ENCODE data around the gene TBC1D9. TPM values are rescaled to one million over a fixed set of nuclear protein-coding genes. Genes with fewer than 3 reads are reported as not detected.

Gene TBC1D9
- total RNA-seq, 1 donor from 2014 or later = 34.6 TPM

- Histone ChIP-seq H3K27me3 (ENCODE audit: control insufficient read depth, insufficient read depth, low read length) (no peaks in the 10 kb centered on the region), H3K36me3 (ENCODE audit: control insufficient read depth, insufficient read depth, low read length) (no peaks in the 10 kb centered on the region), H3K4me3 (ENCODE audit: low read depth, low read length) (no peak overlapping the region)
- TF ChIP-seq CTCF (IDR thresholded peaks at IDR 0.05; ENCODE audit: insufficient read depth, low read length, poor library complexity, severe bottlenecking) = no peak
- no peak for DNase-seq (ENCODE audit: low read depth)
Measured at GRCh38 chr4:140640150-140640748, 115.9 kb downstream of the TBC1D9 start.

- H3K27me3 ChIP-seq (ENCODE audit: control insufficient read depth, insufficient read depth, low read length) = no peaks in the 10 kb centered on the region
- DNase-seq (ENCODE audit: low read depth) = no peak
- TF ChIP-seq CTCF (IDR thresholded peaks at IDR 0.05; ENCODE audit: insufficient read depth, low read length, poor library complexity, severe bottlenecking) = no peak
- H3K4me3 ChIP-seq (ENCODE audit: low read depth, low read length) = no peak overlapping the region
- H3K36me3 ChIP-seq (ENCODE audit: control insufficient read depth, insufficient read depth, low read length) = no peaks in the 10 kb centered on the region
Measured at GRCh38 chr4:140639066-140639465, 117.1 kb downstream of the TBC1D9 start.

- TF ChIP-seq CTCF (IDR thresholded peaks at IDR 0.05; ENCODE audit: insufficient read depth, low read length, poor library complexity, severe bottlenecking) = peak; percentile 34
- Histone ChIP-seq H3K4me3 (ENCODE audit: low read depth, low read length) (no peak overlapping the region), H3K27me3 (ENCODE audit: control insufficient read depth, insufficient read depth, low read length) (no peaks in the 10 kb centered on the region), H3K36me3 (ENCODE audit: control insufficient read depth, insufficient read depth, low read length) (no peaks in the 10 kb centered on the region)
- no peak for DNase-seq (ENCODE audit: low read depth)
Measured at GRCh38 chr4:140637836-140638235, 118.3 kb downstream of the TBC1D9 start.

- peak; percentile 7 for DNase-seq (ENCODE audit: low read depth)
- Histone ChIP-seq H3K36me3 (ENCODE audit: control insufficient read depth, insufficient read depth, low read length) (no peaks in the 10 kb centered on the region), H3K4me3 (ENCODE audit: low read depth, low read length) (no peak overlapping the region), H3K27me3 (ENCODE audit: control insufficient read depth, insufficient read depth, low read length) (no peaks in the 10 kb centered on the region)
- no peak for TF ChIP-seq CTCF (IDR thresholded peaks at IDR 0.05; ENCODE audit: insufficient read depth, low read length, poor library complexity, severe bottlenecking)
Measured at GRCh38 chr4:140635606-140636005, 120.6 kb downstream of the TBC1D9 start.

- H3K36me3 ChIP-seq (ENCODE audit: control insufficient read depth, insufficient read depth, low read length) = no peaks in the 10 kb centered on the region
- no peak for DNase-seq (ENCODE audit: low read depth)
- no peak overlapping the region for H3K4me3 ChIP-seq (ENCODE audit: low read depth, low read length)
- TF ChIP-seq CTCF (IDR thresholded peaks at IDR 0.05; ENCODE audit: insufficient read depth, low read length, poor library complexity, severe bottlenecking) = no peak
- H3K27me3 ChIP-seq (ENCODE audit: control insufficient read depth, insufficient read depth, low read length) = no peaks in the 10 kb centered on the region
Measured at GRCh38 chr4:140633951-140634350, 122.2 kb downstream of the TBC1D9 start.

- TF ChIP-seq CTCF (IDR thresholded peaks at IDR 0.05; ENCODE audit: insufficient read depth, low read length, poor library complexity, severe bottlenecking) = no peak
- Histone ChIP-seq H3K4me3 (ENCODE audit: low read depth, low read length) (no peak overlapping the region), H3K27me3 (ENCODE audit: control insufficient read depth, insufficient read depth, low read length) (no peaks in the 10 kb centered on the region), H3K36me3 (ENCODE audit: control insufficient read depth, insufficient read depth, low read length) (no peaks in the 10 kb centered on the region)
- no peak for DNase-seq (ENCODE audit: low read depth)
Measured at GRCh38 chr4:140633124-140633523, 123.1 kb downstream of the TBC1D9 start.

Data from kidney epithelial cell (primary cell).